Activated effector memory CD4-positive, alpha-beta T cell treated with anti-CD3 and anti-CD28 coated beads, Interleukin-2, amount 50 U/mL, for 16 hours (primary cell): ENCODE measurements around the gene MBD3L3.
"Not testable (repeated sequence)": the region's sequence is repeated elsewhere in the genome, so short reads cannot be mapped to it uniquely, and the experiment has no call there.

Experiments
- DNase-seq: peaks from one replicate; pipeline ENCODE4 v3.0.0-alpha.2; 2020

Gene MBD3L3

DNA sequence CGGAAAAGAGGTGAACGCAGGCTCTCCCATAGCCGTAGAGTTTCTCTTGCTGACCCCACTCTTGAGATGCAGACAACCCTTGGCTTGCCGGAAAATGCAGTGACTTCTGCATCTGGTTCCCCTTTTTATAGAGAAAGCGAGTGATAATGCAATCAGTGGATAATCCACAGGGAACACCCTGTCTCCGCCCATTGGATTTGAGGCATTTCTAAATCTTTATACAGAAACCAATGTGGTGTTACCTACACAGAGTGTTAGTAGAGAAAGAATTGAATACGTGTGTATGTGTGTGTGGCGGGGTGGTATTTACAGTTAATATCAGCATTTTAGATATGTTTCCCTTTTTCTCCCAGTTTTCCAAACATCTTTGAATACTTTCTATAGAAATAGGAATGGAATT, at the start of gene MBD3L3:
Gene MBD3L3, minus strand, starts transcription at position 101 of the 400 bp plus-strand sequence. Its CDS starts 71 bp downstream, at position 30.
- DNase-seq, result not testable (repeated sequence)

GRCh38 chr19:7106711-7107657, 48.5 kb upstream of the MBD3L3 start:
- DNase-seq, result no peak

GRCh38 chr19:7104747-7105447, 46.4 kb upstream of the MBD3L3 start:
- no peak for DNase-seq

GRCh38 chr19:7101498-7102253, 43.2 kb upstream of the MBD3L3 start:
- no peak for DNase-seq

DNA sequence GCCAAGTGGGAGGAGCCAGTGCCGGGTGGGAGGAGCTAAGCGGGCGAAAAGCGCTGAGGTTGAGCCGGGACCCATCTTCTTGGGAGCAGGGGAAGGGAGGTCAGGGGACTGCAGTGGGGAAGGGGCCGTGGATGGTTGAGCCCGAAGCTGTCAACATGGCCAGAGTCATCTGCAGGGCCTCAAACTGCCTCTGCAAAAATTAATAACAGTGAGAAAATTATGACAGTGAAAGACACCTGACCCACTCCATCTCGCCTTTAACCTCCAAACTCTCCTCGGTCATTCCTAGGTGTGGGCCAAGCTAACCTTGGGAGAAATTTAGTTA, 41.1 kb upstream of the MBD3L3 start:
- no peak for DNase-seq

DNA sequence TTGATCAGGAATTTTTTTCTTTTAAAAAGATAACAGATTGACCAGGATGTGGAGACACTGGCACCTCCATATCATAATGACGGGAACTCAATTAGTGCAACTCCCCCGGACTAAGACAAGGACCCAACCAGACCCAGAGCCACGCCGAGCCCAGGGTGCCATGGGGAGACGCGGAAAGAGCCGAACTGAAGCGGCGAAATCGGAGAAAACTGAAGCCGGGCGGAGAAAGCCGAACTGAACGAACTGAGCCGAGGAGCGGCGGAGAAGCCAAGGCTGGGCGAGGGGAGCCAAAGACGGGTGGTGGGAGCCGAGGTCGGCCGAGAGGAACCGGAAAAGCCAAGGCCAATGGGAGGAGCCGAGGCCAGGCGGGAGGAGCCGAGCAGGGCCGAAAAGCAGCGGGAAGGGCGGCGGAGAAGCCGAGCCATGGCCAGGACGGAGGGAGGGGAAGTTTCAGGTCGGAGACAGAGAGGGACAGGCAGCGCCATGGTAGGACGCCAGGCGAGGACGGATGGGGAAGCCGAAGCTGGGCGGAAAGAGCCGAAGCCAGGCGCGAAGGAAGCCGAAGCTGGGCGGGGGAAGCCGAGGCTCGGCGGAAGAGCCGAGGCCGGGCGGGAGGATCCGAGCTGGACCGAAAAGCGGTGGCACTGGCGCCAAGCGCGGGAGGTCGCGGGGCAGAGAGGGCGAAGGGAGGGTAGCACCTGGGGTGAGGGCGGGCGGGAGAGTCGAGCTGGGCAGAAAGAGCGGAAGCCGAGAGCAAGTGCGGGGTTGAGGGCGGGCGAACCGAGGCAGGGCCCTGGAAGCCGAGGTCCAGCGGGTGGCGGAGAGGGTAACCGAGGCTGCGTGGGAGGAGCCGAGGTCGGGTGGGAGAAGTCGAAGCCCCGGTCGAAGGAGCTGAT, 40.5 kb upstream of the MBD3L3 start:
- DNase-seq, result peak; percentile 95

DNA sequence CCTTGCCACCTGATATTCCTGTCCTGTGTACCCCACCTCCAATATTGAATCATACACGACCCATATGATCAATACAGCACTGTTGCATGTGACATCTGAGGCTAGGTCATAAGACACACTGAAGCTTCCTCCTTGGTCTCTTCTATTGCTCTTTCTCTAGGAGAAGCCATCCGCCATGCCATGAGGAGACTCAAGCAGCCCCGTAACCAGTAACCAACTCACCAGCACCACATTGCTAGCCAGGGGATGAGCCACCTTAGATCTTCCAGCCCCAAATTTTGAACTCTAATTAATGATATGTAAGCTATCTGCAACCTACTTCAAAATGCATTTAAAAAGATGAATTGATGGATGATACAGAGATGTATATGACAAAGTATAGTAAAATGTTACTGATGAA, 39.6 kb upstream of the MBD3L3 start:
- no peak for DNase-seq

- DNase-seq, result no peak
Measured at GRCh38 chr19:7088999-7089398, 30.5 kb upstream of the MBD3L3 start.

GRCh38 chr19:7083076-7083956, 24.8 kb upstream of the MBD3L3 start:
- no peak for DNase-seq

- no peak for DNase-seq
Measured at GRCh38 chr19:7078008-7078407, 19.5 kb upstream of the MBD3L3 start.

DNA sequence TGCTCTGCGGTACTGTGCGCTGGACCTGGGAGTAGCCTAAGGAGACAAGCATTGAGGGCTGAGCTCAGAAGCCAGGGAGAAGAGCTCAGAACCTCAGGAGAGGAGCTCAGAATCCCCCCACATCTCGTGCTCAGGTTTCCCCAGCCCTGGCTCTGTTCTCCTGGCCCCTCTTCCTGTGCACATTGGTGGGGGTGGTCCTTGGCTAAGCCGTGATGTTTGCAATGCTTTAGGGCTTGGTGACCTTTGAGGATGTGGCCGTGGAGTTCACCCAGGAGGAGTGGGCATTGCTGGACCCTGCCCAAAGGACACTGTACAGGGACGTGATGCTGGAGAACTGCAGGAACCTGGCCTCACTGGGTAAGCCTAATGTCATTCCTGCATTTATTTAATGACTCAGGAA, 17.7 kb upstream of the MBD3L3 start:
- no peak for DNase-seq

DNA sequence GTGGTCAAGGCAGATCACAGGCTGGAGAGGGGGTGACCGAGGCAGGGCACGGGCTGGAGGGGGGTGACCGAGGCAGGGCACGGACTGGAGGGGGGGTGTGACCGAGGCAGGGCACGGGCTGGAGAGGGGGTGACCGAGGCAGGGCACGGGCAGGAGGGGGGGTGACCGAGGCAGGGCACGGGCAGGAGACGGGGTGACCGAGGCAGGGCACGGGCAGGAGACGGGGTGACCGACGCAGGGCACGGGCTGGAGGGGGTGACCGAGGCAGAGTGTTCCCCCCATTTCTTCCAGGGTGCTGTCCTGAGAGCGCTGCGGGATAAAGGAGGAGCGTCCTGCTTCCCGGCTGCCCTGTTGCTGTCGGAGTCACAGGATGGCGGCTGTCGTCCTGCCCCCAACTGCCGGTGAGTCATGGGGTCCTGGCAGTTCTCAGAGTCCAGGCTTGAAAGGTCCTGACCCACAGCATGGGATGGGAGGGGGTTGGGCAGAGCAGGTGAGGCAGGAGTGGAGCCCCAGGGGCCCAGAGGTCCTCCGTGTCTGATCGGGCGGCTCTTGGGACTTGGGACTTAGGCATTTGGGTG, 16.3 kb upstream of the MBD3L3 start:
- no peak for DNase-seq

DNA sequence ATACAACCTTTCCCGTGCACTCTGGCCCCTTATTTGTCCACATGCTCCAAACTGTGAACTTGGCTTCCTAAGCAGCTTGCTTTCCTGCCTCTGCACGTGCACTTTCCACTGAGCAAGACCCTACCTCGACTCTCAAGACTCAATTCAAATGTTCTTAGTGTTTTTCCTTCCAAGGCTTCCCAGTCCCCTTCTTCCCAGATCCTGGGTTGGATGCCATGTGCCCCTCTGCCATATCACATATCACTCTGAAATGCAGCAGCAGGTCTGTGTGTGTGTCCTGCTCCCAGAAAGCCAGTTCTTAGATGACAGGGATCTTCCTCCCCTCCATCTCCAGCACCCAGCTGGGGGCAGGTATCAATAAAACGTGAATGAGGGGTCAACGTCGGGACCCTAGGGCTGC, 14.1 kb upstream of the MBD3L3 start:
- DNase-seq, result no peak

- no peak for DNase-seq
Measured at GRCh38 chr19:7069904-7070226, 11.4 kb upstream of the MBD3L3 start.

DNA sequence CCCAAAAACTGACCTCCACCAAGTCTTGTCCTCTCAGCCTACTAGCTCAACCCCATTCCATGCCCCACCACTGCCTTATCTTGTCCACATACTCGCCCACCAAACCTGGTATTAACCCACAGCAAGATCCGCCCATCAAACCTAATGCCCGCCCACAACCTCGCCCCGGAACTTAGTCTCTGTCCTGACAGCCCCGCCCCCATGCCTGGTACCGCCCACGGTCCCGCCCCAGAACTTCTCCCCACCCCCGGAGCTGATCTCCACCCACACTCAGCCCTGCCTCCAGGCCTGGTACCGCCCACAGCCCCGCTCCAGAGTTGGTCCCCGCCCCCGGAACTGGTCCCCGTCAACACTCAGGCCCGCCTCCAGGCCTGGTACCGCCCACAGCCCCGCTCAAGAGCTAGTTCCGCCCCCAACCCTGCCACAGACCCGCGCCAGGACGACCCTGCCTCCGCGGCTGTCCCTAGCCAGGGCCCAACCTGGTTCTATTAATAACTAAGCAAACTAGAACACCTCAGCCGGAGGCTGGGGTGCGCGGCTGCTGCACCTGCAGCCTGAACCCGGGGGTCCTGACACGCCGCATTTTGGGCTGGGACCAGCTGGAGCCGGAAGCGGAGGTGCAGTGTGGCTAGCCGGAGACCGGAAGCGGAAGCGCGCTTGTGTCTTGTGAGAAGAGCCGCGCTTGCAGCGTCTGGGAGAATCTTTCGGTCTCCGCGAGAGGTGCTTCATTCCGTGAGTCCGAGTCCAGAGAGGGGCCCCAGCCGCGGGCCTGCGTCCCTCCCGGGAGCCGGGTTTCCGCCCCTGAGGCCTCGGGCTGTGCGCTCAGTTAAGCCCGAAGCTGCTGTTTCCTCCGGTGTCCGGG, 10.8 kb upstream of the MBD3L3 start, which contains the start of gene ZNF557:
Gene ZNF557, plus strand, starts transcription at position 662 of the 862 bp plus-strand sequence. CDS start 5,372 bp downstream, outside the sequence.
- DNase-seq, result peak; percentile 99

GRCh38 chr19:7068599-7068998, 10.1 kb upstream of the MBD3L3 start:
- no peak for DNase-seq

DNA sequence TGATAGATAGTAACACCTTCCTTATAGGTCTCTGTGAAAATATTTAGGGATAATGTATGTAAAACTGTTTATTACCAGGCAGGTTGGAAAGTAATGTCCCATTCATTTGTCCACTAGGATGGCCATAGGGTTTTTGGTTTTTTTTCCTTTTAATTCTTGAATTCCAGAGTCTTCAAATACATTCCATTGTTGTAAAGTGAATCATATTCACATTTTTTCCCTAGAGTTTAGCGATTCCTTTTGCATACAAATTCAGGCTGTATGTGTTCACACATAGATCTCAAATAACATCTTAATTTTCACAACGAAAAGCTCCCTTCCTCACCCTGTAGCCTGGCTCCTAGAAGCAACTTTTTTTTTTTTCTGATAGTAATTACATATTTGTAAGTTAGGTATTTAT, 9.2 kb upstream of the MBD3L3 start:
- no peak for DNase-seq

DNA sequence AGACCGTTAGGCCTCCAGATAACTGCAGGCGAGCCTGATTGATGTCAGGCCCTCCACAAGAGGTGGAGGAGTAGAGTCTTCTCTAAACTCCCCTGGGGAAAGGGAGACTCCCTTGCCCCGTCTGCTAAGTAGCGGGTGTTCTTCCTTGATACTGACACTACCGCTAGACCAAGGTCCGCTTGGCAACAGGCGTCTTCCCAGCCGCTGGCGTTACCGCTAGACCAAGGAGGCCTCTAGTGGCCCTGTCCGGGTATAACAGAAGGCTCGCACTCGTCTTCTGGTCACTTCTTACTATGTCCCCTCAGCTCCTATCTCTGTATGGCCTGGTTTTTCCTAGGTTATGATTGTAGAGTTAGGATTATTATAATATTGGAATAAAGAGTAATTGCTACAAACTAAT, 8.6 kb upstream of the MBD3L3 start:
- not testable (repeated sequence) for DNase-seq

GRCh38 chr19:7063764-7064418, 5.4 kb upstream of the MBD3L3 start:
- DNase-seq, result no peak
